HepG2 (cell line): ENCODE measurements around the gene EPHA3. TPM values are rescaled to one million over a fixed set of nuclear protein-coding genes. Genes with fewer than 3 reads are reported as not detected.

Source experiments
- SUZ12 ChIP-seq: fragments of 150-350 bp; IDR thresholded peaks from 2 replicates; pipeline ENCODE4 v1.6.1; 2014; ENCODE audit warnings: low read depth, low read length
- polyA plus RNA-seq, 8 experiments: library from polyadenylated mRNA; depleted of rRNA in 3 of 8; stranded (reverse) in 7 of 8; unstranded in 1 of 8; fragments of >200 nt; fragmentation: Illumina TruSeq in 4 of 8; extraction: Trizol in 4 of 8; gene quantifications; 2 replicates each; pipeline versions ENCODE4 v1.2.1 to v1.2.3, GENCODE V29; 2011 to 2016; ENCODE audit warnings: low read depth in 4 of 8, missing spikeins in 1 of 8, mixed read lengths in 1 of 8; ENCODE audit not compliant: insufficient read depth in 1 of 8
- total RNA-seq, 5 experiments: library from RNA; depleted of rRNA; stranded (reverse); fragments of >200 nt; fragmentation: Illumina TruSeq; extraction: Trizol; gene quantifications; 2 replicates each; pipeline ENCODE4 v1.2.3, GENCODE V29; 2016; ENCODE audit warnings: low read depth in 1 of 5
- TF ChIP-seq, protein P1 (sequence below): sonication (generic); formaldehyde crosslinking; IDR thresholded peaks from 2 replicates; pipeline ENCODE4 v1.4.0; 2020; ENCODE audit warnings: mild to moderate bottlenecking, missing genetic modification reagents
- TF ChIP-seq, protein P2 (sequence below): sonication (generic); formaldehyde crosslinking; IDR thresholded peaks from 2 replicates; pipeline ENCODE4 v1.5.0; 2020; ENCODE audit warnings: mild to moderate bottlenecking, missing genetic modification reagents, borderline replicate concordance

EPHA3 gene
- total and polyA plus RNA-seq, 2 of the 13 experiments (the other 11 are each of a cell fraction or from before 2014, with no cell fraction given) = 0.01 TPM; not detected in 1

DNA sequence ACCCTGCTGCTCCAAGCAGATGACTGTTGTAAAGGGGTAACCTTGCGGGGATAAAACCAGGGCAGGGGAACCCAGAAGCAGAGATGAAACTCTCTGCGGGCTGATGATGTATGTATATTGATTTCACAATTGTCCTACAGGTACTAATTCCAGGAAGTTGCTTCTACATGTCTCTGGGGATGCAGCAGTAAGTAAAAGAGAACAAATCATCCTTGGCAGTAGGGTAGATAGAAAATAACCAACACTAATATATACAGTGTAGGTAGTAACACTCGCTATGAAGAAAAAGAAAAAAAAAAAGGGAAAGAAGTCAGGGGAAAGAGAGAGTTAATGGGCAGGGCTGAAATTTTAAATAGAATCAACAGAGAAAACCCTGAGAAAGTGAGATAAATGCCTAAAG is 50.2 kb downstream of the EPHA3 start (continued):
- TF ChIP-seq, protein P1, sequence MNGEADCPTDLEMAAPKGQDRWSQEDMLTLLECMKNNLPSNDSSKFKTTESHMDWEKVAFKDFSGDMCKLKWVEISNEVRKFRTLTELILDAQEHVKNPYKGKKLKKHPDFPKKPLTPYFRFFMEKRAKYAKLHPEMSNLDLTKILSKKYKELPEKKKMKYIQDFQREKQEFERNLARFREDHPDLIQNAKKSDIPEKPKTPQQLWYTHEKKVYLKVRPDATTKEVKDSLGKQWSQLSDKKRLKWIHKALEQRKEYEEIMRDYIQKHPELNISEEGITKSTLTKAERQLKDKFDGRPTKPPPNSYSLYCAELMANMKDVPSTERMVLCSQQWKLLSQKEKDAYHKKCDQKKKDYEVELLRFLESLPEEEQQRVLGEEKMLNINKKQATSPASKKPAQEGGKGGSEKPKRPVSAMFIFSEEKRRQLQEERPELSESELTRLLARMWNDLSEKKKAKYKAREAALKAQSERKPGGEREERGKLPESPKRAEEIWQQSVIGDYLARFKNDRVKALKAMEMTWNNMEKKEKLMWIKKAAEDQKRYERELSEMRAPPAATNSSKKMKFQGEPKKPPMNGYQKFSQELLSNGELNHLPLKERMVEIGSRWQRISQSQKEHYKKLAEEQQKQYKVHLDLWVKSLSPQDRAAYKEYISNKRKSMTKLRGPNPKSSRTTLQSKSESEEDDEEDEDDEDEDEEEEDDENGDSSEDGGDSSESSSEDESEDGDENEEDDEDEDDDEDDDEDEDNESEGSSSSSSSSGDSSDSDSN (CRISPR knock-in tag) = no peak
- no peak for TF ChIP-seq SUZ12
- TF ChIP-seq, protein P2, sequence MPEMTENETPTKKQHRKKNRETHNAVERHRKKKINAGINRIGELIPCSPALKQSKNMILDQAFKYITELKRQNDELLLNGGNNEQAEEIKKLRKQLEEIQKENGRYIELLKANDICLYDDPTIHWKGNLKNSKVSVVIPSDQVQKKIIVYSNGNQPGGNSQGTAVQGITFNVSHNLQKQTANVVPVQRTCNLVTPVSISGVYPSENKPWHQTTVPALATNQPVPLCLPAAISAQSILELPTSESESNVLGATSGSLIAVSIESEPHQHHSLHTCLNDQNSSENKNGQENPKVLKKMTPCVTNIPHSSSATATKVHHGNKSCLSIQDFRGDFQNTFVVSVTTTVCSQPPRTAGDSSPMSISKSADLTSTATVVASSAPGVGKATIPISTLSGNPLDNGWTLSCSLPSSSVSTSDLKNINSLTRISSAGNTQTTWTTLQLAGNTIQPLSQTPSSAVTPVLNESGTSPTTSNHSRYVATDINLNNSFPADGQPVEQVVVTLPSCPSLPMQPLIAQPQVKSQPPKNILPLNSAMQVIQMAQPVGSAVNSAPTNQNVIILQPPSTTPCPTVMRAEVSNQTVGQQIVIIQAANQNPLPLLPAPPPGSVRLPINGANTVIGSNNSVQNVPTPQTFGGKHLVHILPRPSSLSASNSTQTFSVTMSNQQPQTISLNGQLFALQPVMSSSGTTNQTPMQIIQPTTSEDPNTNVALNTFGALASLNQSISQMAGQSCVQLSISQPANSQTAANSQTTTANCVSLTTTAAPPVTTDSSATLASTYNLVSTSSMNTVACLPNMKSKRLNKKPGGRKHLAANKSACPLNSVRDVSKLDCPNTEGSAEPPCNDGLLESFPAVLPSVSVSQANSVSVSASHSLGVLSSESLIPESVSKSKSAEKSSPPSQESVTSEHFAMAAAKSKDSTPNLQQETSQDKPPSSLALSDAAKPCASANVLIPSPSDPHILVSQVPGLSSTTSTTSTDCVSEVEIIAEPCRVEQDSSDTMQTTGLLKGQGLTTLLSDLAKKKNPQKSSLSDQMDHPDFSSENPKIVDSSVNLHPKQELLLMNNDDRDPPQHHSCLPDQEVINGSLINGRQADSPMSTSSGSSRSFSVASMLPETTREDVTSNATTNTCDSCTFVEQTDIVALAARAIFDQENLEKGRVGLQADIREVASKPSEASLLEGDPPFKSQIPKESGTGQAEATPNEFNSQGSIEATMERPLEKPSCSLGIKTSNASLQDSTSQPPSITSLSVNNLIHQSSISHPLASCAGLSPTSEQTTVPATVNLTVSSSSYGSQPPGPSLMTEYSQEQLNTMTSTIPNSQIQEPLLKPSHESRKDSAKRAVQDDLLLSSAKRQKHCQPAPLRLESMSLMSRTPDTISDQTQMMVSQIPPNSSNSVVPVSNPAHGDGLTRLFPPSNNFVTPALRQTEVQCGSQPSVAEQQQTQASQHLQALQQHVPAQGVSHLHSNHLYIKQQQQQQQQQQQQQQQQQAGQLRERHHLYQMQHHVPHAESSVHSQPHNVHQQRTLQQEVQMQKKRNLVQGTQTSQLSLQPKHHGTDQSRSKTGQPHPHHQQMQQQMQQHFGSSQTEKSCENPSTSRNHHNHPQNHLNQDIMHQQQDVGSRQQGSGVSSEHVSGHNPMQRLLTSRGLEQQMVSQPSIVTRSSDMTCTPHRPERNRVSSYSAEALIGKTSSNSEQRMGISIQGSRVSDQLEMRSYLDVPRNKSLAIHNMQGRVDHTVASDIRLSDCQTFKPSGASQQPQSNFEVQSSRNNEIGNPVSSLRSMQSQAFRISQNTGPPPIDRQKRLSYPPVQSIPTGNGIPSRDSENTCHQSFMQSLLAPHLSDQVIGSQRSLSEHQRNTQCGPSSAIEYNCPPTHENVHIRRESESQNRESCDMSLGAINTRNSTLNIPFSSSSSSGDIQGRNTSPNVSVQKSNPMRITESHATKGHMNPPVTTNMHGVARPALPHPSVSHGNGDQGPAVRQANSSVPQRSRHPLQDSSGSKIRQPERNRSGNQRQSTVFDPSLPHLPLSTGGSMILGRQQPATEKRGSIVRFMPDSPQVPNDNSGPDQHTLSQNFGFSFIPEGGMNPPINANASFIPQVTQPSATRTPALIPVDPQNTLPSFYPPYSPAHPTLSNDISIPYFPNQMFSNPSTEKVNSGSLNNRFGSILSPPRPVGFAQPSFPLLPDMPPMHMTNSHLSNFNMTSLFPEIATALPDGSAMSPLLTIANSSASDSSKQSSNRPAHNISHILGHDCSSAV (CRISPR knock-in tag) = no peak
